Panc1 (cell line): ENCODE measurements around the gene MSH3. TPM values are rescaled to one million over a fixed set of nuclear protein-coding genes. Genes with fewer than 3 reads are reported as not detected.

Experiments used
- ATAC-seq: fragments of 200-7000 bp; cut with Tn5 transposase; 2 replicates; pipeline ENCODE4 v1.9.1; 2020; ENCODE audit warnings: mild to moderate bottlenecking, moderate library complexity
- BruUV-seq: library from RNA; stranded (reverse); fragments of 400-500 nt; replicated peaks from 2 replicates; lab custom pipeline; 2021; lab: Mats Ljungman, UMichigan
- CTCF ChIA-PET: fragments of 300-600 bp; sonication (Branson Sonifier 250); formaldehyde crosslinking; loops from one replicate; lab custom pipeline; 2022; ENCODE audit warnings: antibody characterized with exemption; lab: Charles Lee
- POLR2A ChIA-PET: fragments of 300-600 bp; sonication (Branson Sonifier 250); formaldehyde crosslinking; loops from one replicate; lab custom pipeline; 2022; ENCODE audit warnings: antibody characterized with exemption; lab: Charles Lee
- DNase-seq: peaks from one replicate; pipeline ENCODE4 v3.0.0-alpha.2; 2010; ENCODE audit warnings: low read depth, low spot score
- H3K27ac ChIP-seq: 2 replicates; pipeline ENCODE4 v1.5.1; 2011; ENCODE audit warnings: mild to moderate bottlenecking, low read length, inconsistent platforms
- H3K27me3 ChIP-seq: fragments of 200-500 bp; sonication (Bioruptor generic); 2 replicates; pipeline ENCODE4 v1.6.0; 2014; ENCODE audit warnings: low read length, inconsistent platforms; ENCODE audit not compliant: control insufficient read depth, insufficient read depth
- H3K36me3 ChIP-seq: fragments of 200-500 bp; sonication (Bioruptor generic); 2 replicates; pipeline ENCODE4 v1.5.1; 2014; ENCODE audit warnings: inconsistent platforms, mild to moderate bottlenecking, low read length, moderate library complexity; ENCODE audit not compliant: control insufficient read depth, insufficient read depth
- H3K4me1 ChIP-seq: 2 replicates; pipeline ENCODE4 v1.5.1; 2011; ENCODE audit warnings: inconsistent platforms, mild to moderate bottlenecking, low read length, moderate library complexity; ENCODE audit not compliant: control insufficient read depth, insufficient read depth
- H3K4me3 ChIP-seq, 2 experiments: 2 replicates each; pipeline ENCODE4 v1.5.1; 2011 to 2012; ENCODE audit warnings: low read depth in 2 of 2, low read length in 2 of 2, mild to moderate bottlenecking in 2 of 2, inconsistent platforms in 1 of 2, moderate library complexity in 1 of 2
- H3K9me3 ChIP-seq: fragments of 200-500 bp; sonication (Bioruptor generic); 2 replicates; pipeline ENCODE4 v1.5.1; 2014; ENCODE audit warnings: low read depth, mild to moderate bottlenecking, inconsistent platforms, low read length, moderate library complexity; ENCODE audit not compliant: control insufficient read depth, insufficient read depth
- POLR2AphosphoS5 ChIP-seq: IDR thresholded peaks from 2 replicates; pipeline ENCODE4 v1.6.1; 2012; ENCODE audit warnings: mild to moderate bottlenecking, low read depth, low read length, moderate library complexity
- SIN3A ChIP-seq: IDR thresholded peaks from 2 replicates; pipeline ENCODE4 v1.6.1; 2012; ENCODE audit warnings: low read depth, mild to moderate bottlenecking, low read length, moderate library complexity, borderline replicate concordance; ENCODE audit not compliant: insufficient read depth
- TCF7L2 ChIP-seq: IDR thresholded peaks from 2 replicates; pipeline ENCODE4 v1.6.1; 2011; ENCODE audit warnings: mild to moderate bottlenecking, low read depth, low read length, inconsistent platforms
- in situ Hi-C: cut with HindIII; loops from 2 replicates; pipeline ENCODE4 v1.10.0; 2016; ENCODE audit warnings: low sequenced_read_pairs, low pct_unique_long_range_greater_than_20kb
- intact Hi-C: fragments of 100-400 bp; cut with micrococcal nuclease; formaldehyde crosslinking; loops from one replicate; pipeline ENCODE4 v1.10.0; 2022; ENCODE audit not compliant: unreplicated experiment
- total RNA-seq: library from RNA; stranded (reverse); gene quantifications from one replicate; pipeline ENCODE4 v1.2.1, GENCODE V29; 2021; ENCODE audit not compliant: unreplicated experiment
- TF ChIP-seq, protein P1 (sequence below): fragments of 450-650 bp; IDR thresholded peaks from 2 replicates; pipeline ENCODE4 v1.5.1; 2017; ENCODE audit warnings: mild to moderate bottlenecking
- TF ChIP-seq, protein P2 (sequence below), 2 experiments: IDR thresholded peaks; 2 replicates each; pipeline ENCODE4 v1.6.1; 2011 to 2012; ENCODE audit warnings: low read depth in 2 of 2, control low read depth in 1 of 2, low read length in 1 of 2, mild to moderate bottlenecking in 1 of 2, moderate library complexity in 1 of 2; ENCODE audit not compliant: insufficient read depth in 1 of 2

MSH3 gene
- total RNA-seq, 1 experiment from 2014 or later, result 18.9 TPM

- BruUV-seq, result no TSS peak
- no peak for DNase-seq
Measured at GRCh38 chr5:80885396-80886000, 231.0 kb downstream of the MSH3 start.

GRCh38 chr5:80894083-80894482 is 239.6 kb downstream of the MSH3 start:
- Histone ChIP-seq H3K27me3 (no peaks in the 10 kb centered on the region), H3K27ac (no peak overlapping the region), H3K9me3 (no peaks in the 10 kb centered on the region), H3K4me3 (no peak overlapping the region), H3K36me3 (no peaks in the 10 kb centered on the region), H3K4me1 (no peaks in the 10 kb centered on the region)
- TF ChIP-seq SIN3A (no peak), TCF7L2 (no peak), POLR2AphosphoS5 (no peak)
- TF ChIP-seq, protein P1, sequence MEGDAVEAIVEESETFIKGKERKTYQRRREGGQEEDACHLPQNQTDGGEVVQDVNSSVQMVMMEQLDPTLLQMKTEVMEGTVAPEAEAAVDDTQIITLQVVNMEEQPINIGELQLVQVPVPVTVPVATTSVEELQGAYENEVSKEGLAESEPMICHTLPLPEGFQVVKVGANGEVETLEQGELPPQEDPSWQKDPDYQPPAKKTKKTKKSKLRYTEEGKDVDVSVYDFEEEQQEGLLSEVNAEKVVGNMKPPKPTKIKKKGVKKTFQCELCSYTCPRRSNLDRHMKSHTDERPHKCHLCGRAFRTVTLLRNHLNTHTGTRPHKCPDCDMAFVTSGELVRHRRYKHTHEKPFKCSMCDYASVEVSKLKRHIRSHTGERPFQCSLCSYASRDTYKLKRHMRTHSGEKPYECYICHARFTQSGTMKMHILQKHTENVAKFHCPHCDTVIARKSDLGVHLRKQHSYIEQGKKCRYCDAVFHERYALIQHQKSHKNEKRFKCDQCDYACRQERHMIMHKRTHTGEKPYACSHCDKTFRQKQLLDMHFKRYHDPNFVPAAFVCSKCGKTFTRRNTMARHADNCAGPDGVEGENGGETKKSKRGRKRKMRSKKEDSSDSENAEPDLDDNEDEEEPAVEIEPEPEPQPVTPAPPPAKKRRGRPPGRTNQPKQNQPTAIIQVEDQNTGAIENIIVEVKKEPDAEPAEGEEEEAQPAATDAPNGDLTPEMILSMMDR, result no peak
- TF ChIP-seq, protein P2, sequence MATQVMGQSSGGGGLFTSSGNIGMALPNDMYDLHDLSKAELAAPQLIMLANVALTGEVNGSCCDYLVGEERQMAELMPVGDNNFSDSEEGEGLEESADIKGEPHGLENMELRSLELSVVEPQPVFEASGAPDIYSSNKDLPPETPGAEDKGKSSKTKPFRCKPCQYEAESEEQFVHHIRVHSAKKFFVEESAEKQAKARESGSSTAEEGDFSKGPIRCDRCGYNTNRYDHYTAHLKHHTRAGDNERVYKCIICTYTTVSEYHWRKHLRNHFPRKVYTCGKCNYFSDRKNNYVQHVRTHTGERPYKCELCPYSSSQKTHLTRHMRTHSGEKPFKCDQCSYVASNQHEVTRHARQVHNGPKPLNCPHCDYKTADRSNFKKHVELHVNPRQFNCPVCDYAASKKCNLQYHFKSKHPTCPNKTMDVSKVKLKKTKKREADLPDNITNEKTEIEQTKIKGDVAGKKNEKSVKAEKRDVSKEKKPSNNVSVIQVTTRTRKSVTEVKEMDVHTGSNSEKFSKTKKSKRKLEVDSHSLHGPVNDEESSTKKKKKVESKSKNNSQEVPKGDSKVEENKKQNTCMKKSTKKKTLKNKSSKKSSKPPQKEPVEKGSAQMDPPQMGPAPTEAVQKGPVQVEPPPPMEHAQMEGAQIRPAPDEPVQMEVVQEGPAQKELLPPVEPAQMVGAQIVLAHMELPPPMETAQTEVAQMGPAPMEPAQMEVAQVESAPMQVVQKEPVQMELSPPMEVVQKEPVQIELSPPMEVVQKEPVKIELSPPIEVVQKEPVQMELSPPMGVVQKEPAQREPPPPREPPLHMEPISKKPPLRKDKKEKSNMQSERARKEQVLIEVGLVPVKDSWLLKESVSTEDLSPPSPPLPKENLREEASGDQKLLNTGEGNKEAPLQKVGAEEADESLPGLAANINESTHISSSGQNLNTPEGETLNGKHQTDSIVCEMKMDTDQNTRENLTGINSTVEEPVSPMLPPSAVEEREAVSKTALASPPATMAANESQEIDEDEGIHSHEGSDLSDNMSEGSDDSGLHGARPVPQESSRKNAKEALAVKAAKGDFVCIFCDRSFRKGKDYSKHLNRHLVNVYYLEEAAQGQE (IDR thresholded peaks at IDR 0.05; ENCODE audit: insufficient read depth in 1 of 2, low read depth in 2 of 2, low read length in 1 of 2), result no peak
- in situ Hi-C loops, result no loop called here
- intact Hi-C loops, result no loop called here
- ChIA-PET POLR2A (no interaction called here), CTCF (no interaction called here)
- BruUV-seq, result no TSS peak
- no peak for ATAC-seq
- no peak for DNase-seq

More at GRCh38 chr5:80885396-80886000, 231.0 kb downstream of the MSH3 start:
- TF ChIP-seq, protein P2 (IDR thresholded peaks at IDR 0.05; ENCODE audit: insufficient read depth in 1 of 2, low read depth in 2 of 2, low read length in 1 of 2), result no peak
- TF ChIP-seq SIN3A (no peak), POLR2AphosphoS5 (no peak), TCF7L2 (no peak)
- TF ChIP-seq, protein P1, result no peak
- Histone ChIP-seq H3K4me3 (no peak overlapping the region), H3K36me3 (no peaks in the 10 kb centered on the region), H3K27ac (no peak overlapping the region), H3K4me1 (no peaks in the 10 kb centered on the region), H3K27me3 (no peaks in the 10 kb centered on the region), H3K9me3 (no peaks in the 10 kb centered on the region)
- POLR2A ChIA-PET, result no interaction called here
- in situ Hi-C loops (no loop called here), intact Hi-C loops (no loop called here)
- no peak for ATAC-seq
- CTCF ChIA-PET, result no interaction called here
